Kasumi-1 (cell line): ENCODE results near the gene SIRPG.
"Not testable (repeated sequence)": the region's sequence is repeated elsewhere in the genome, so short reads cannot be mapped to it uniquely, and the experiment has no call there.

Source experiments
- DNase-seq, 2 experiments: peaks; one replicate each; lab custom pipeline; 2025; lab: John Stamatoyannopoulos, UW

The SIRPG gene

GRCh38 chr20:1657556-1658334, at the start of gene SIRPG:
Gene SIRPG, minus strand, starts transcription at chr20:1657779. Its CDS starts 65 bp downstream, at chr20:1657714.
- DNase-seq, result peak; percentile 34 to 35

GRCh38 chr20:1706887-1707286, 49.3 kb upstream of the SIRPG start:
- not testable (repeated sequence) for DNase-seq

GRCh38 chr20:1706079-1706478, 48.5 kb upstream of the SIRPG start:
- DNase-seq, result no peak

- DNase-seq, result no peak
Measured at GRCh38 chr20:1702855-1703254, 45.3 kb upstream of the SIRPG start.

GRCh38 chr20:1702328-1702727, 44.7 kb upstream of the SIRPG start:
- DNase-seq, result peak; percentile 24 to 51

- DNase-seq, result no peak
Measured at GRCh38 chr20:1700990-1701389, 43.4 kb upstream of the SIRPG start.

GRCh38 chr20:1697592-1697991, 40.0 kb upstream of the SIRPG start:
- DNase-seq, result no peak

GRCh38 chr20:1696521-1697209, 39.1 kb upstream of the SIRPG start:
- no peak for DNase-seq

GRCh38 chr20:1694672-1695071, 37.1 kb upstream of the SIRPG start:
- no peak for DNase-seq

- no peak for DNase-seq
Measured at GRCh38 chr20:1693427-1693826, 35.8 kb upstream of the SIRPG start.

GRCh38 chr20:1689721-1690120, 32.1 kb upstream of the SIRPG start:
- DNase-seq, result no peak

- DNase-seq, result no peak
Measured at GRCh38 chr20:1688886-1689538, 31.4 kb upstream of the SIRPG start.

- DNase-seq, result no peak
Measured at GRCh38 chr20:1687053-1687452, 29.5 kb upstream of the SIRPG start.

GRCh38 chr20:1686151-1686748, 28.7 kb upstream of the SIRPG start:
- no peak for DNase-seq

GRCh38 chr20:1685304-1686052, 27.9 kb upstream of the SIRPG start:
- DNase-seq, result no peak

GRCh38 chr20:1684872-1685271, 27.3 kb upstream of the SIRPG start:
- DNase-seq, result no peak

GRCh38 chr20:1676650-1677049, 19.1 kb upstream of the SIRPG start:
- DNase-seq, result no peak

- no peak for DNase-seq
Measured at GRCh38 chr20:1674990-1675780, 17.6 kb upstream of the SIRPG start.

GRCh38 chr20:1674361-1674760, 16.8 kb upstream of the SIRPG start:
- no peak for DNase-seq

GRCh38 chr20:1673424-1673823, 15.8 kb upstream of the SIRPG start:
- no peak for DNase-seq

- no peak for DNase-seq
Measured at GRCh38 chr20:1672728-1673127, 15.1 kb upstream of the SIRPG start.
